ENCODE results near the gene PIEZO2. TPM values are rescaled to one million over a fixed set of nuclear protein-coding genes. Genes with fewer than 3 reads are reported as not detected.

PIEZO2 gene
- polyA plus RNA-seq, 1 donor from 2014 or later = 0.30 TPM

GRCh38 chr18:10973567-10974203 is 175.7 kb downstream of the PIEZO2 start:
- H3F3A ChIP-seq (ENCODE audit: insufficient read depth, low read length, poor library complexity, severe bottlenecking) = no peaks in the 10 kb centered on the region

GRCh38 chr18:10971717-10972116 is 177.7 kb downstream of the PIEZO2 start:
- Histone ChIP-seq H2AFZ (ENCODE audit: low read depth, low read length) (no peak overlapping the region), H3F3A (ENCODE audit: insufficient read depth, low read length, poor library complexity, severe bottlenecking) (no peaks in the 10 kb centered on the region), H3K9ac (ENCODE audit: low read length) (no peak overlapping the region), H3K9me3 (ENCODE audit: low read length) (no peaks in the 10 kb centered on the region), H4K20me1 (ENCODE audit: insufficient read depth) (no peaks in the 10 kb centered on the region), H3K36me3 (ENCODE audit: insufficient read depth, low read length) (no peaks in the 10 kb centered on the region), H3K4me3 (ENCODE audit: low read length) (no peak overlapping the region), H3K27me3 (ENCODE audit: insufficient read depth, low read depth, low read length) (no peaks in the 10 kb centered on the region), H3K79me2 (replicated peaks; ENCODE audit: insufficient read depth, low read length) (no peaks in the 10 kb centered on the region), H3K9me2 (ENCODE audit: insufficient read depth, low read length) (no peaks in the 10 kb centered on the region), H3K4me2 (ENCODE audit: low read length) (no peak overlapping the region), H3K27ac (ENCODE audit: low read length) (no peak overlapping the region)
- TF ChIP-seq POLR2AphosphoS5 (IDR thresholded peaks at IDR 0.05) (no peak), RAD21 (conservative IDR thresholded peaks at IDR 0.05) (no peak), SMC3 (conservative IDR thresholded peaks at IDR 0.05; ENCODE audit: poor library complexity) (no peak), CTCF (IDR thresholded peaks at IDR 0.05; ENCODE audit: poor library complexity, severe bottlenecking) (no peak), EP300 (conservative IDR thresholded peaks at IDR 0.05; ENCODE audit: poor library complexity, severe bottlenecking) (no peak), REST (IDR thresholded peaks at IDR 0.05; ENCODE audit: borderline replicate concordance) (no peak), MXI1 (conservative IDR thresholded peaks at IDR 0.05; ENCODE audit: poor library complexity, severe bottlenecking) (no peak), TAF1 (IDR thresholded peaks at IDR 0.05; ENCODE audit: low read depth) (no peak), EZH2 (IDR thresholded peaks at IDR 0.05; ENCODE audit: borderline replicate concordance, insufficient read depth, low read length, poor library complexity, severe bottlenecking) (no peak)

More at GRCh38 chr18:10973567-10974203, 175.7 kb downstream of the PIEZO2 start:
- Histone ChIP-seq H3K27ac (ENCODE audit: low read length) (no peak overlapping the region), H3K9me3 (ENCODE audit: low read length) (no peaks in the 10 kb centered on the region), H3K36me3 (ENCODE audit: insufficient read depth, low read length) (no peaks in the 10 kb centered on the region), H4K20me1 (ENCODE audit: insufficient read depth) (no peaks in the 10 kb centered on the region), H2AFZ (ENCODE audit: low read depth, low read length) (no peak overlapping the region), H3K4me3 (ENCODE audit: low read length) (no peak overlapping the region), H3K27me3 (ENCODE audit: insufficient read depth, low read depth, low read length) (no peaks in the 10 kb centered on the region), H3K79me2 (replicated peaks; ENCODE audit: insufficient read depth, low read length) (no peaks in the 10 kb centered on the region), H3K9ac (ENCODE audit: low read length) (no peak overlapping the region), H3K4me2 (ENCODE audit: low read length) (no peak overlapping the region), H3K9me2 (ENCODE audit: insufficient read depth, low read length) (no peaks in the 10 kb centered on the region)
- no peak for TF ChIP-seq RAD21 (conservative IDR thresholded peaks at IDR 0.05)
- TF ChIP-seq CTCF (IDR thresholded peaks at IDR 0.05; ENCODE audit: poor library complexity, severe bottlenecking) = no peak
- TF ChIP-seq EZH2 (IDR thresholded peaks at IDR 0.05; ENCODE audit: borderline replicate concordance, insufficient read depth, low read length, poor library complexity, severe bottlenecking) = no peak
- TF ChIP-seq MXI1 (conservative IDR thresholded peaks at IDR 0.05; ENCODE audit: poor library complexity, severe bottlenecking) = no peak
- no peak for TF ChIP-seq SMC3 (conservative IDR thresholded peaks at IDR 0.05; ENCODE audit: poor library complexity)
- TF ChIP-seq EP300 (conservative IDR thresholded peaks at IDR 0.05; ENCODE audit: poor library complexity, severe bottlenecking) = no peak
- no peak for TF ChIP-seq TAF1 (IDR thresholded peaks at IDR 0.05; ENCODE audit: low read depth)
